NCI-H1048 (cell line): ENCODE results near the gene LINGO3.

Source experiments
- DNase-seq: peaks from one replicate; lab custom pipeline; 2025; lab: John Stamatoyannopoulos, UW

The LINGO3 gene

GRCh38 chr19:2261438-2262172 is 46.3 kb downstream of the LINGO3 start:
- DNase-seq, result no peak

GRCh38 chr19:2260341-2260805 is 47.6 kb downstream of the LINGO3 start:
- DNase-seq, result no peak

DNA sequence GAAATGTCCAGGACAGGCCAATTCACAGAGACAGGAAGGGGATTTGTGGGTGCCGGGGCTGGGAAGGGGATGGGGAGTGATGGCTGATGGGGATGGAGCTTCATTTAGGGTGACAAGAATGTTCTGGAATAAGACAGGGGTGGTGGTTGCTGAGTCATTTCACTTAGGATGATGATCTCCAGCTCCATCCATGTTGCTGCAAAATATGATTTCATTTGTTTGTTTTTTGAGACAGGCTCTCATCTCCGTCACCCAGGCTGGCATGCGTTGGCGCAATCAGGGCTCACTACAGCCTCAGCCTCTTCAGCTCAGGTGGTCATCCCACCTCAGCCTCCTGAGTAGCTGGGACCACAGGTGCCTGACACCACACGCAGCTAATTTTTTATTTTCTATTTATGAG is 48.6 kb downstream of the LINGO3 start:
- no peak for DNase-seq
